ENCODE results near the gene RAB33B.

GRCh38 chr4:139493176-139493575 lies 39.3 kb downstream of the RAB33B start:
- TF ChIP-seq, protein P1, sequence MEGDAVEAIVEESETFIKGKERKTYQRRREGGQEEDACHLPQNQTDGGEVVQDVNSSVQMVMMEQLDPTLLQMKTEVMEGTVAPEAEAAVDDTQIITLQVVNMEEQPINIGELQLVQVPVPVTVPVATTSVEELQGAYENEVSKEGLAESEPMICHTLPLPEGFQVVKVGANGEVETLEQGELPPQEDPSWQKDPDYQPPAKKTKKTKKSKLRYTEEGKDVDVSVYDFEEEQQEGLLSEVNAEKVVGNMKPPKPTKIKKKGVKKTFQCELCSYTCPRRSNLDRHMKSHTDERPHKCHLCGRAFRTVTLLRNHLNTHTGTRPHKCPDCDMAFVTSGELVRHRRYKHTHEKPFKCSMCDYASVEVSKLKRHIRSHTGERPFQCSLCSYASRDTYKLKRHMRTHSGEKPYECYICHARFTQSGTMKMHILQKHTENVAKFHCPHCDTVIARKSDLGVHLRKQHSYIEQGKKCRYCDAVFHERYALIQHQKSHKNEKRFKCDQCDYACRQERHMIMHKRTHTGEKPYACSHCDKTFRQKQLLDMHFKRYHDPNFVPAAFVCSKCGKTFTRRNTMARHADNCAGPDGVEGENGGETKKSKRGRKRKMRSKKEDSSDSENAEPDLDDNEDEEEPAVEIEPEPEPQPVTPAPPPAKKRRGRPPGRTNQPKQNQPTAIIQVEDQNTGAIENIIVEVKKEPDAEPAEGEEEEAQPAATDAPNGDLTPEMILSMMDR (IDR thresholded peaks at IDR 0.05; ENCODE audit: low read depth, low read length, poor library complexity, severe bottlenecking) = no peak
- TF ChIP-seq EZH2phosphoT487 (IDR thresholded peaks at IDR 0.05; ENCODE audit: borderline replicate concordance, low read length) = no peak

Measured in DOHH2 (cell line).